HG03565 (cell line): ENCODE data around the gene PRRX1.

Experiments used
- ATAC-seq: cut with Tn5 transposase; IDR thresholded peaks from one replicate; pipeline ENCODE4 v1.9.1; 2021; ENCODE audit warnings: mild to moderate bottlenecking, moderate library complexity; ENCODE audit not compliant: unreplicated experiment

The PRRX1 gene

DNA sequence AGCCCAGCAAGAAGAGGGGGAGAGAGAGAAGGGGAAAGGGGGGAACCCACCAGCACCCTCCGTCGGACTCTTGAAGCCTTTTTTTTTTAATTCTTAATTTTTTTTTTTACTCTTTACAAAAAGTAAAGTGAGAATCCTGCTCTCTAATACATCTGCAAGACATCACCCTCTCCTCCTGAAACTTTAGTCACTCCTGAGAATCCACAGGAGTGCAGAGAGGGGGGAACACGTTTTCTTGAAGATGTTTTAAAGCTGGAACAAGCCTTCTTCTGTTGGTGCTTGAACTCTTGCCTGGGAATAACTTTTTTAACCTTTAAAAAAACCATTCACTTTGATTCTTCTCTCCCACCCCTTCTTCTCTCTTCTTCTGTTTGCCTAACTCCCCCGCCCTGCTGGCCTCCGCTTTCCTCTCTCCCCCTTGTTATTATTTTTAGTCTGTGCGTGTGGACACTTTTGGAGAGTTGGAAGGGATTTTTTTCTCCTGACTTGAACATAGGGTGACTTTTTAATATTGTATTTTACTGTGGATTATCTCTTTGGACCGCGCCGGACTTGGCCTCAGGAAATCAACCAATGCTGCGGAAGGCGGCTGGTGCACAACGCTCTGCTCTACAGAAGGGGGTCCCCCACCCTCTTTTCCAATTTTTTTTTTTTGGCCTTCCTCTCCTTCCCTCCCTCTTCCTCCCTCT lies 383 bp upstream of the PRRX1 start:
- ATAC-seq = no peak

DNA sequence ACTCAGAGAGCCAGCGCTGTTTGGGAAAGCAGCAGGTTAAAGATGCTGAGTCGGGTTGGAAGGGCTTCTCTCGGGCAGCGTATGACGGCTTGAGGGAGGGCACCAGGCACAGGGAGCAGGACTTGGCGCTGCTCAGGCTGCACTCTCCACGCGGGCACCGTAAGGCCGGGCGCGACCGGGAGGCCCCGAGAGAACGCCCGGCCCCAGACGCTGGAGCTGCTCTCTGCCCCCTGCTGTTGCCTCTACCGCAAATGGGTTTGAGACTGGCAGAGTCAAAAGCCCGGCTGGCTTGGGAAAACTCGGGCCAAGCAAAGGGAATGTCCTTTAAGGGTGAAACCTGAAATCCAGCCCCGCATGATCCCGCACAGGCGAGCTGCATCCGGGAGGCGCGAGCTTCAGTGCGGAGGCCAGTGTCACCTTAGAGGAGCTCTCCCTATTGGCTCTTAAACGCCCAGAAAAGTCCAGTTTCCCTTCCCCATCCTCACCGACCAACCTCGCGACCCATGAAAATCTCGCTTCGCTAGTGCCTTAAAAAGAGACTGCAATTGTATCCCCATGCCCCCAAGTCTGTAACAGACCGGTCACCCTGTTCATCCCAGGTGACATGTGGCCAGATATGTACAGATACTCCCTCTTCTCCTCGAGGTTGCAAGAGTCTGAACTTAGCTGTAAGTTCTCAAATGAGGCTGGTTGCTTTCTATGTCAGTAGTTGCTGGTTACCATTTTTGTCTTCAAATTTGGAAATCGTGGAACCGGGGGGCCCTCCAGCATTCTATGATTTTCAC lies 1.1 kb downstream of the PRRX1 start:
- ATAC-seq = no peak

DNA sequence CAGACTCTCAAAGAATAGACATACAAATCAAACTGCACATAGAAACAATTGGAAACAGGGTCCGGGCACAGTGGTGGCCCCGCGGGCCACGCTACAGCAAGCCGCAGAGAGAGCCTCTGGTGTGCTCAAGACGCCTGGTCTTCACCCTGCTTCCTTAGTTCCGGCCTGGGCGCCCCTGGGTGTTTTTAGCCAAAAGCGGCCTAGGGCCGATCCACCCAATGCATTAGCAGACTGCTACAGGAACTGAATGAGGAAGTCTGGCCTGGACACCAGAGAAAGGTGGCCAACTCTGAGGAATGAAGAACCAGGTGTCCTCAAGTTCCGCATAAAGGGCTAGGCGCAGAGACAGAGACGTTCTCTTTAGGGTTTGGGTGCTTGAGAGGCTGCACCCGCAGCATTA lies 1.7 kb downstream of the PRRX1 start:
- no peak for ATAC-seq

DNA sequence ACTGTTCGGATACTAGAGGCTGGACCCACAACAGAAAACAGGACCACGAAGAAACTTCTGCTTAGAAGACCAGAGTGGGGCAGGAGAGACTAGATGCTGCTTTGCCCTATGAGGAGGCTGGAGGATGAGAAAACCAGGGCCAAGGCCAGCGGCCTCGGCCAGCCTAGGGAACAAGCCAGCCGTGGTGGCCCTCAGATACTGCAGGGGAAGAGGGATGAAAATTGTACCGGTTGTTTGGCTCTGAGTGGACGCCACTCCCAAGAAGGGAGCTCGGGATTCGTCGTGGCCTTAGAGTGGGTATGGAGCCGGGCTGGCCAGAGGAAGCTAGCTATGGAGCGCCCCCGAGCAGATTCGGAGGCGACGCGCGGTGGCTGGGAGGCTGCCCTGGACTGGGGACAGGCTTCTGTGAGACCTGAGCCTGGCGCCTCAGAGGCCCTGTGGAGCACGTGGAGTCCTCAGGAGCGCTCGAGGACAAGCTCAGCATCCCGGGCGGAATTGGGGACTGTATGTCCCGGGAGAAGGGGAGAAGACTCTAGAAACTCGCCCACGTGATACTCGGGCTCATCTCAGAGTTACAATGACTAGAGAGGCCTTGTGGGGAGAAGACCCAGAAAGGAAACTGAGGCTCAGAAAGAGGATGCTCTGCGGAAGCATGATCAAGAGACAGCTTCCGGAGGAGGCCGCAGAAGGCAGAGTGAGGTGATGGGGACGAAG lies 2.8 kb downstream of the PRRX1 start:
- ATAC-seq = no peak

DNA sequence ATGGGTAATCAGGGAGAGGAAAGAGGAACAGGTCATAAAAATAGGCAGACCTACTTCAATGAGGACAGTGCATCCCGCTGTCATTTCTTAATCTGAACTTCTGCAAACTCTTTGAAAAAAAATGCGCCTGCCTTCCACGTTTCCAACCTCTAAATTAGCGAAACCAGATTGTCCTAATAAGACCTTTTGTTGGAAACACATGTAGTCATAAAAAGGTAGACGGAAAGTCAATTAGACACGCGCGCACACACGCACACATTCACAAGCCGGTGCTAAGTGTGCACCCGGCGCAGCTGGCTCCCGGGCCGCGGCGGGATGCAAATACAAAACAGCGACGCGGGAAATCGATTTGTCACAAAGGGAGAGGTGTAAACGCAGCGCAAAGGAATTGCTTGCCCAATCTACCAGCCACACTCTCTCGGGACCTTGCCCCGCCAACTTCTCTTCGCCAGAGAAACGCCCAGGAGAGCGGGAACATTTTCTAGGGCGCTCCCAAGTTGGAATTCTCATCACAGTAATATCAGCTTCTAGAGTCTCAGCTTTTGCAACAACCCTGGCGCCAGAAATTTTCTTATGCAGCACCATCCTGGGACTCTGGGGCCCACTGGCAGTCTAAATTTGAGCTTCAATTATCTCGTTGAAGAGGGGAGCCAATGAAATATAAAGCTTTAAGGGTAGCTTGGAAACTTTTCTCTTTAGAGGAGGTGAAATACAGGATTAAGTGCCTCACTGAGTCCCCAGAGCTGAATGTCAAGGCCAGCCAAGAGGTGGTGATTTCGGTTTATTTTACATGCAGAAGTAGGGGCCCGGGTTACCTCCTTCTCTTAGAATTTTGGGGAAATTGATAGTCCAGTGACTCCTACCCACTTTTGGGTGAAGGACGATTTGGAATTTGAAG lies 4.5 kb downstream of the PRRX1 start:
- ATAC-seq = no peak

DNA sequence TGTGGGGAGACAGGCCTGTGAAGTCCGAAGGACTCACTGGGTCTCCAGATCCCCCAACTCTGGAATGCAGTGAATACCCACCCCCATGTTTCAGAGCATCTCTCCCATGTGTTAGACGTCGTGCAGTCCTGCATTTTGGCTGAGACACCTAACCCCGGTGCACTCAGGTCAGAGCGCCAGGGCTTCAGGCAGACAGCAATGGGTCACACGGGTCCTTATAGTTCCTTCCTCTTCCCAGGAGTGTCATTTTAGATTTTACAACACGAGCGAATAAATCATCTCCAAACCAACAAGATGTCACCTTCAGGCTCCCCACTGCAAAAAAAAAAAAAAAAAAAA lies 5.1 kb downstream of the PRRX1 start:
- ATAC-seq = no peak

DNA sequence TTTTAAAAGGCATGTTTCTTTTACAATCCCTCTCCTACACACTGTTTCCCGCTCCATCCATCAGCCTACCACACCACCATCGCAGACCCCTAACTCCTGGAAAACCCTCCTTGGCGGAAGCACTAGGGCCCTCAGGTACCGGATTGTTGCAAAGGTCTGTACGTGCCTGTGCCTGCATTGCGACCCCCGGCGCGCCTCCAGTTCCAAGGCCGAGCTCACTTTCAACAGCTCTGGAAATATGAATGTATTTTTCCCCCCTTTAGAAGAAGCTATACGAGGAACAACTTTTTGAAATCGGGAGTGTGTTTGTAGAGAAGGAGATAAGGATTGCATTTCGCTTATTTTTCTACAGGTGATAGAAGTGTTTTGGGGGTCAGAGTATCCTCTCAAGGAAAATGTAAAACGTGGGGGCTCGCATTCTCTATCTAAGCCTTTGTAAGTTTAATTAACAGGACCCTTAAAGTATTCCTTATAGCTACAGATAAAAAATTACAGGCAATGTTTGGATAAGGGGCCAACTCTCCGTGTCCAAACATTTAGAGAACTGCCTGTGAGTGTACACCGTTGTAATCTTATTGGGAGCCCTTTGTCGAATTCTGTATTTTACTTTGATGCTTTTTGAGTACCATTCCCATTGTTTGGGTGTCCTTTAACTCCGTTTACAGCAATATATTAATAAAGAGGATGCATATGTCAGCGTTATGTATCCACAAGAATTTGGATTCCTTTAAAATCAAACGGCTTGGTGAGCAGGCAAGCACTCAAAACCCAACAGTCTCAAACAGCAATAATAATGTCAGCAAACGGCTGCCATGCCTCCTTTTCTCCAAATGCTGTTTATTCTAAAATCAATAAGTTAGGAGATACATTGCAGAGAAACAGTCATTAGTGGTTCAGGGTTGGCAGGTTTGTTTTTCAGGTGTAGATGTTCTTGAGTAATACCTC lies 5.9 kb downstream of the PRRX1 start:
- no peak for ATAC-seq

DNA sequence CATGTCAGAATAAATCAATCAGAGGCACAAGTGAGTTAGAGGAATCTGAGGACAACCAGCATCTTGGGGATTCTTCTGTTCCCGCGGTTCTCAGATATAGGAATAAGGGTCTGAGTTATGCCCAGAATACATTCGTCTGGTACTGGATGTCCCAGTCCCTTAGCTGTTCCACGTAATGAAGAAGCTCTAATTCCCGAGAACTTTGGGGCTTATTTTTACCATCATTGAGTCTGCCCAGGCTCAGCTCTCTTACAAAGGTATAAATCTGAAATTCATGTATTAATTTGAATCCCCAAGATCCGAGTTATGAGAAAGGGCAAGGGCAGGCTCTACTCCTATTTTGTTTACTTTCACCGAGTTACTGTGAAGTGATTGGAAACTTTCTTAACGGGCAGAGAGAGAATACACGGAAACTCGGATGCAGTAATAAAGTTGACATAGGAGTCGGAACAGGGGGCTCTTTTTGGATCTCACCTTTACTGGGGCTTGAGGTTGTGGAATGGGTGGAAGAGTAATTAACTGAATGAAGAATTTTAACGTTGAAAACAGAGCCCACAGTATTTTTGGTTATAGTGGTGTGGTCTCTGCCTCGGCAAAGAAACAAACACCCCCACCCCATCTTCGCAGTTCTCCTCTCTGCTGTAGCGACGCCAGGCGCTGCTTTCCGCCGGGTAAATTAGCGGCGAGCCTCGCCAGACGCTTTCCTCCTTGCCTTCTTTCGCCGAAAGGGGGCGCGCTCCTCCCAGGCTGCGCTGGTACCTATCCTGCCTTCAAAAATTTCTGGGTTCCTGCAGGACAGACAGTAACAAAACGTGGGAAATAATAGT lies 7.1 kb downstream of the PRRX1 start:
- ATAC-seq = no peak

DNA sequence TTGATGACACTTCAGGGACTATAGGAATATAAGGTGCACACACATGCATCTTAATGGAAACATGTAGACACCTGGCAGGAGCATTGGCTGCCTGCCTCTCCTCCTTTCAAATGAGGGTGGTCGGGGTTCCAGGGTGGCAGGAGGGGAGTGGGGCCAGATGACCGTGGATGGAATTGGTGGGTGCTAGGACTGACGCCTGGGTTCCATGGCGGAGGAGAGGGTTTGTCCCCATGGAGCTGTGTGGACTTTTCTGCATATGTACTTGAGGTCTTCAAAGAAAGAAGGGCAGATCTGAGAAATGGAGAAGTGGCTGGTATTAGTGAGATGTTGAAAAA lies 7.7 kb downstream of the PRRX1 start:
- no peak for ATAC-seq

DNA sequence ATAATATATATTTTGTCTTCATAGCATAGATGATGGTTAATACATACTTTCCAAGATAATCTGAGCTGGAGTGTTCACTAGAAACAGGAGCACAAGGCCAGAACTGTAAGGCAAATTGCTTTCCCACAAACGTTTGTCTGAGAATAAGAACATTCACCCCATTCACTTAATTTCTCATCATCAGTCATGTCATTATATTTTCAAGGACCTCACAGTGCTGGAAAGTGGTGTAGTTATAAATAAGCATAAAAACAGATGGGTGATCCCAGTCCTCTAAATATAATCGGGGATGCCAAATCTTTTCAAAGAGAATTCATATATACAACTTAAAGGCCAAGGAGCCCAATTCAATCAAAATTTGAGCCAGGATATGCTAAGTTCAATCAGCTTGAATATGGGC lies 8.4 kb downstream of the PRRX1 start:
- no peak for ATAC-seq

DNA sequence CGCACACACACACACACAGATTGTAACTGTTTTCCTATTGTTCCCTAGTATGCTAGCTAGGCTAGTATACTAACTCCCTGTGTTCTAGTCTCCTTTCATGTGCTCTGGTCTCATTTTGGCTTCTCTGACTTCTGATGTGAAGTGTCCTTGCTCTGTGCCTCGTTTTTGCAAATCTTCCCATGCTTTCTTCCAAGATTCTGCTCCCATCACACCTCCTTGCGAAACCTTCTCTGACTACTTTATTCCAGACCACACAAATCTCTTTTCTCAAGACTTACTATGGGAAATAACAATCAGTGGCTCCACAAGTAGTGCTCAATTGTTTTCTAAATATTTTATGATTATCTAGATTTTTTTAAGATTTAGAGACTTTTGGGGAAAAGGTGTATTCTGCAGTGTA lies 10.3 kb downstream of the PRRX1 start:
- no peak for ATAC-seq

DNA sequence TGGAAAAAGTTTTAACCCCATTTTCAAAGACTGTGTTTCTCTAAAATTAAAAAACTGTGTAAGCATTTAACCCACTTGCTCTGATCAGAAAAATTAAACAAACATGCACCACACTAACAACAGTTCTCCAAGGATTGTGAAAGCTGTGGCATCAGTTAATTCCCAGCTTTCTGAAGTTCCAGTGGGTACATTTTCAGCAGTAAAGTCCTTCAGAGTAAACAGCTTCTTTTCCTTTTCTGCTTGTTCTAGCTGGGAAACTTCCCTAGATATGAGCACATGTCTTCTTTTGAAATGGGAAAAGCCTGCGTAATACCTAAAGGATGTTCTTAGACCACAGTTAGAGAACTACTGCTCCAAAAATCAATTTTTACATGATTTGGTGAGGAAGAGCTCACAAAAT lies 11.1 kb downstream of the PRRX1 start:
- ATAC-seq = no peak

DNA sequence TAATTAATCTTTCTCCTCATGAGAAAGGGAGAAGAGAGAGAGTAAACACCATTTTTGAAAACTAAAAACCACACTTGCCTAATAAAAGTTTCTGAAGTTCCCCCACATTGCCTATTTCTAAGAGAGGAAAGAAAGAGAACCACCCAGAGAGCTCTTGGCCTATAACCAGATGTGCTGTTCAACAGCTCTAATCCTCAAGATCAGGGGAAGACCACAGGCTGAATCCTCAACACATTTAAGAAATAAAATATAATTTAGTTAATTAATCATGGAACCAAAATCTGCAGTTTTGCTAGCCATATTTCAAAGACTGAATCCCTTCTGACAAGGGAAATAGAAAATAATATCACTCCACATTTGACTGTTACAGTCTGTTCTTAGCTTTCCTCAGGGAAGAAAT lies 11.9 kb downstream of the PRRX1 start:
- ATAC-seq = no peak

DNA sequence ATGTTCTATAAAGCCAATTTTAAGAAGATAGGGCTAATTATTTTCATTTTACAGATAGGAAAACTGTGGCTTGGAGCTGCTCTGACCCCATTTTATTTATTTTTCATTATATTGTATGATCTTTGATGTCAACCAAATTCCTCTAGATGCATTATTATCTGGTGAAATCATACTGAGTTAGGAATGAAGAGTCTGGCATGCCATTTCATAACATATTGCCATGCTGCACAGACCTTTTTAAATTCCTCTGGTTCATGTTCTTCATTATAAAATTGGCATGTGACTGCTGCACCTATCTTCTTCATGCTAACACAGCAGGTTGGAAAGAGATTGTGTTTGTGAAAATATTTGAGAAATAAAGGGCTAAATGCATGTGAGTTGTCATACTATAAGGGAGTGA lies 12.7 kb downstream of the PRRX1 start:
- ATAC-seq = no peak

DNA sequence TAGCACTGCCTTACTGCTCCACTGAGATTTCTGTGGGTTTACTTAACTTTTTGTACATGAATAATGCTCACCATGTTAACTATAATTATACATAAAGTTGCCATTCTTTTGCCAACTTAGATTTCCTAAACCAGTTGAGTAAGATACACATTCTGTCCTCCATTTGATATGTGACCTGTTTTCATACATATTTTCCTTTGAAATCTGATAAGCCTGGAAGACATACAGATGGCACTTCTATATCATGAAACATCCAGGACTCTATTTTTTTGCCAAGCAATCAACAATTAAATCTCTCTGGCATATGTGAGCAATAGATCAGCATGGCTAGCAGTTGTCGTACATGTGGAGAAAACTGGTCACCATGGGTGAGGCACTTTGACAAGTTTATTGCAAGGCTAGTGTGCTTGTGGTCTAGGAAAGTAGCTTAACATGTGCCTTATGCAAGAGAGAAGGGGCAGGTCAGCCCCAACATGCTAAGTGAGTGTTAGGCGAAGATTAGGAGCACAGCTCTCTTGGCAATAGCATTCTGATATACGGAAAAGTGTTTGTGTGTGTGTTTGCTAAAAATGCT lies 14.2 kb downstream of the PRRX1 start:
- no peak for ATAC-seq

DNA sequence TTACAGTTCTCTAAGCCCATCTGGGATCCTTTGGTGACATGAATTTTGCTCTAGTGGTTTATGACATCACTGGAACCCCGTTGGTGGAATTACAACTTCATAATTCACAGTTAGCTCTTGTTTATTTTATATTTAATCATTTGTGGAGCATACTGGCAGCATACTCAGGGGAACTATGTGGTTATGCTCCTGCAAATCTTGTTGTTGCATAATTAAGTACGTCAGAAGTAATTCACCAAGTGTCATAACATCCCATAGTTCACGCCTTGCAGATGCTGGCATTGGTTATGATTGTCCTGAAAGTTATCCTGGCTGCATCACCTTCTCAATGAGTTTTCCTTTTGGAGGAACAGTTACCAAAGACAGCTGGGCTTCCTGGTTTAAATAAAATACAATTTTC lies 16.5 kb downstream of the PRRX1 start:
- ATAC-seq = no peak

DNA sequence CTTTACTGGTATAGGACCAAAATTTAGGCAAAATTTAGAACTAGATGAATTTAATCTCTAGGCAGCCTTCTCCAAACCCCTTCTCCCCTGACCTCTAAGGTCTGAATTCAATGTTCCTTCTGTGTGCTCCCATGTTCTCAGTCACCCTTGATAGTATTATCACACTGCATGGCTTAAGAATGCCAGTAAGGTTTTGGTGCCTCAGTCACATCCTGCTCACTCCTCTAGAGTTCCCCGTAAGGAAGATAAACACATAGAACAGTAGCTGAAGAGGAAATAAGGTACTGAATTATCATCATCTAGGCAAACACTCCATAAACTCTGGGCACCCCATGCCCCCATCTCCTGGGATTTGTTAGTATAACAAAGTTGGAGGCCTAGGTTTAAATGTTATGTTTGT lies 18.2 kb downstream of the PRRX1 start:
- ATAC-seq = no peak

DNA sequence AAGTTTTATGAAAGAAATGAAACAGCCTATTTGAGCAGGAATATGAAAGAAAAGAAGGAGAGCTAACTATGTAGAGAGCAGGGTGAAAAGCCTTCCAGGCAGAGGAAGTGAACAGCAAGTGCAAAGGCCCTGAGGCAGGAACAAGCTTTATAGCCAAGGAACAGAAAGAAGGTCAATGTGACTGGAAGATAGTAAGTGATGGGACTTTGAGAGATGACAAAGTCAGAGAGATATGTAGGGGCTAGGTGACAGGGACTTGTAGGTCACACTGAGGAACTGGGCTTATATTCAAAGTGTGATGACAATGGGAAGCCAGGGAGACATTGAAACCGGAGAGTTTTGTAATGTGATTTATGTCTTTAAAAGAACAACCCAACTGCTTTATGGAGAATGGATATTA lies 18.9 kb downstream of the PRRX1 start:
- no peak for ATAC-seq

DNA sequence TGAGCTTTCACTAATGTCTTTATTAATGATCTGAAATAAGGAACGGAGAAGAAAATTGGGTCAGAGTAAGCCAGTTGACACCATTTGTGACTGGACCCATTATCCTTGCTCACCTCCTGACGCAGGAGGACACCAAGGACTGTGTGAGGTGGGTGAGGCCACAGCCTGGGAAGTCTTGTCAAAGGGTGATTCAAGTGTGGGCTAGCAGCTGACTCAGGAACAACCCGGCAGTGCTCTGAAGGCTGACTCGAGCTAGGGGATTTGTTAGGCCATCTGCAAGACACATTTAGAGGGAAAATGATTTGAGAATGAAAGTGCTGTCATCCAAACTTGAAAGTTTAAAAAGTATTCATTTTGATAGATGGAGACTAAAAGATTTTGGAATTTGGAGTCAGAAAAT lies 21.2 kb downstream of the PRRX1 start:
- ATAC-seq = no peak
